Fibroblast of peridontal ligament (primary cell): ENCODE measurements around the gene SHISA5.
A peak's percentile ranks its signal among the peaks of the same experiment; 100 is the strongest.

ENCODE experiments used
- DNase-seq: peaks from one replicate; pipeline ENCODE4 v3.0.0-alpha.2; 2010; ENCODE audit errors: extremely low read depth

SHISA5 gene

DNA sequence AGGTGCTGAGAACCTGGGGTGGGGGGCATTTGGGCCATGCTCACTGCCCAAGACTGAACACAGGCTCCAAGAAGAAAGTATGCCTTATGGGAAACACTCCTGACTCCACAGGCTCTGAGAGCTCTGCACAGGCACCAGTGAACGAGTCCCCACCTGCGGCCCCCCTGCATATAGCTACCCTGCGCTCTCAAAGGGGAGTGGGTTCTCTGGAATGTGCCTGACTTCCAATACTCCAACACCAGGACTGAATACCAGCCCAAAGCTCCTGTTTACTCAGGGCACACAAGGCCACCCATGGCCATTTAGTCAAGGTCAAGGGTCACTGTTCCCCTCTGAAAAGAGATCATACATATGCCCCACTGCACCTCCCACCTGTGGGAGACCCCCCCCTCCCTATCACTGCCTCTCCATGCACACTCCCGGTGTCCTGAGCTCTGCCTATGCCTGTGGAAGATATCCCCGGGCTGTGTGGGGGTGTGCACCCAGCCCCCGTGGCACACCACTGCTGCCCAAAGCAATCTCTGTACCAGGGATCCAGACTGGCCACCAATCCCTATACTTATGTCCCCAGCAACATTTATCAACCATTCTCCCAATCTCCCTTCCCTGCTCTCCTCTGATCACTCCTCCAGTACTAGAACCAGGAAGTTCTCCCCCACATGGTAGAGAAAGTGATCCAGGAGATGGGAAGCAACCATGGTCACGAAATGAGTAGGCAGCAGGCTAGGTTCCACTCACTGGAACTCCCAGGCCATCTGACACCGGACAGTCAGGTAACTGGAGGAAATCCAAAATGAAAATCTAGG is 72.5 kb downstream of the SHISA5 start:
- DNase-seq, result no peak

DNA sequence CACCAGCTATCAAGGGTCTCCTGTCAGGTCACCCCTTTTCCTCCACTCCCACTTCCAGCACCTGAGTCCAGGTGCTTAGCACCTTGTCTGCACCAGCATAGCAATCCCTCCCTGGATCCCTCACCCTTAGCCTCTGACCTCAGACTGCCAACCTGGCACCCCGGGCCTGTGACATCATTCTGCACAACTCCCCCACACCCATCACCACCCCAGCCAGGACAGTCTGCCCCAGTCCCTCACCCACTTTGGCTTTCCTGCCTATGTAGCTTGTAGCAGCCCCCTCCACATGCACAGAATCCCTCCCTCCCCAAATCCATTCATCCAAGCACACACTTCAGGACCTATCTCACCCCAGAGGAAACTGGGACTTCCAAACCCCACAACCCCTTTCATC is 73.3 kb downstream of the SHISA5 start:
- no peak for DNase-seq

DNA sequence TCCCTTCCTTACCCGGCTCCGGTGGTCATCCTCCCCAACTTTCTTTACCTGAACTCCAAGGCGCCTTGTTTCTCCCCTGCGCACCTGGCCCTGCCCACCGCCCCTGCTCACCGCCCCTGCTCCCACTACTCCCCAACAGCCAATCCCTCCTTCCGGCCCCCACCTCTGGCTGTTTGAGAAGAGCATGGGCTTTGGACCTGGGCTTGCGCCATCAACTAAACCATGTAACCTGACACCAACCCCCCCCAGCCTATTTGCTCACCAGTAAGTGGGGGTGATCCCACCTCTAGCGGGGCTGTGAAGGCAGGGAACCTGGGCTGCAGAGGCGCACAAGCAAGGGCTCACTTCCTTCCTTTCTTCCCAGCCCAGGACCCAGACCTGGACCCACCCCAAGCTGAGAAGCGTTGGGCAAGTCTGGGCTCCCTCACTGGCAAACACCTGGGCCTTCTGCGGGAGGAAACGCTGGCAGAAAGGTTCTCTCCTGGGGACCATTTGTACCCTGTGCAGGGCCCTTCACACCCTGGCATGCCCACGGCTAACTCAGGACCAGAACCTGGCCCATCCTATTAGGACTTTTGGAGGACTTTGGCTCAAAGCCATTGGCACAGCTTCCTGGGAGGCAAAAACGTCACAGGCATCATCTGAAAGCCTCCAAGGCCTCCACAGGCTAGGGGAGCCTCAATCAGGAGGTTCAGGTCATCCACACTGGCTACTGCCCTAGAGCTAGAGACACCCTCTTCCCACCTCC is 73.8 kb downstream of the SHISA5 start, which contains the start of gene PLXNB1:
PLXNB1 (minus strand) TSS at position 127 of the 748 bp plus-strand sequence. CDS start 5,475 bp downstream, outside the sequence.
- DNase-seq, result peak; percentile 30

GRCh38 chr3:48429317-48429959 is 74.5 kb downstream of the SHISA5 start:
- DNase-seq, result peak; percentile 8

DNA sequence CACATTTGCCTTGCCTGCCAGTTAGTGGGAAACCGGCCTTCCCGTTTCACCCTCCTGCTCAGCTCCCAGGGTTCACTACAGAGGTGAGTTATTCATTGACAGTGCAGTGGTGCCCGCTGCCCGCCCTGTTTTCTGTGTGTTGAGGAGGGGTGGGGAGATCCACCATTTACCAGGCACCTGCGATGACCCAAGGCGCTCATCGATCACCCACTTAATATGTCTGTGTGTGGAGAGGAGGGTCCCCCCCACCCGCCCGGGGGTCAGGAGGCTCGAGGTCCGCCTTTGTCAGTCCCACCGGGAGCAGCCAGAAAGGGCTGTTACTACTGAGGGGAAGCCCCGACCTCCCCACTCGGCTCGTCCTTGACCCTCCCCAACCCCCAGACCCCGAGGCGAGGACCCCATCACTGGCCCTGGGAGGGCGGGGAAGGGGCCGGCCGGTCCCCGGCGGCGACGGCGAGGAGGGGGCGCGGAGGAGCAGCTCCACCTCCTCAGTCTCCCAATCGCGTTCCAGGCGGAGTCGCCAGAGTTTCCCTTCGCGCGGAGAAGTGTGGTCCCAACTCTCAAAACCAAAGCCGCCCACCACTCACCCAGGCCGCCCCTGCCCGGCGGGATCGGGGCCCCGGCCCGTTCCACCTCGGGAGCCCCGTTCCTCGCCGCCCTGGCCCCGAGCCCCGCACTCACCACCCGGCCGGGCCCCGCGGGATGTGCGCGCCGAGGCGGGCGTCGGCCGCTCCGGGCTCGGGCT is 75.2 kb downstream of the SHISA5 start:
- DNase-seq, result peak; percentile 18

GRCh38 chr3:48428088-48428571 is 75.8 kb downstream of the SHISA5 start:
- no peak for DNase-seq

DNA sequence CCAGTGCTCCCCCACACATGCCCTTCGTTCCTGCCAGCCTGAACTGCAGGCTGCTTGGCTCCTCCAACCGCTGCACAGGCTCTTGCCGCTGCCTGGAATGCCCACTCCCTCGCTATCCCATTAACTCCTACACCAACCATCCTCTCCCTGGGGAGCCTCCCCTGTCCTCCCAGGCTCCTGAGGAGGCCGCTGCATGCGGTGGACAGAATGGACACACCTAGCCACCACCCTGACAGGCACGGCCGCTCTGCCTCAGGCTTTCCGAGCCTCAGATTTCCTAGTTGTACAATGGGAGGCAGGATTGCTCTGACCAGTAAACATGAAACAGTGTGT is 76.4 kb downstream of the SHISA5 start:
- no peak for DNase-seq

GRCh38 chr3:48426944-48427629 is 76.9 kb downstream of the SHISA5 start:
- DNase-seq, result peak; percentile 70

GRCh38 chr3:48426401-48426909 is 77.5 kb downstream of the SHISA5 start:
- no peak for DNase-seq

DNA sequence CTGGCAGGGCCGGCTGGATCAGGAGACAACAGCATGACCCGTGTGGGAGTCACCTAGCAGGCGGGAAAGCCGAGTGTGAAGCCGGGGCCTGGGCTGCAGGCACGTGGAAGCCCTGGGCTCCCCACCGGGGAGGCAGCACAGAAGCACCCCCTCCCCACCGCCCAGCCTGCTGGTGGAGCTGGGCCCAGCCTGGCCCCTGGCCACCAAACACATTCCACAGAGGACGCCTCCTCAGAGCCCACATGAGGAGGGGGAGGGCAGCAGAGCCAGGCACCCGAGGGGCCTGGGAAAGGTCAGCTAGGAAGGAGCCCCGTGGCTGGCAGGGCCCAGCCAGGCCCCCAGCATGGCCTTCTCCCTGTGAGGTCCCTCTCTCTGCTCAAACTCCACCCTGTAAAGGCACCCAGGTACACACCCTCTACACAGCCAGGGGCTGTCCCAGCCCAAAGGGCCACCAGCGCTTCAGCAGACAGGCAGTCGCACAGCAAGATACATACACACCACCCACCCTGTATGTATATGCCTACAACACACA is 78.6 kb downstream of the SHISA5 start:
- no peak for DNase-seq

DNA sequence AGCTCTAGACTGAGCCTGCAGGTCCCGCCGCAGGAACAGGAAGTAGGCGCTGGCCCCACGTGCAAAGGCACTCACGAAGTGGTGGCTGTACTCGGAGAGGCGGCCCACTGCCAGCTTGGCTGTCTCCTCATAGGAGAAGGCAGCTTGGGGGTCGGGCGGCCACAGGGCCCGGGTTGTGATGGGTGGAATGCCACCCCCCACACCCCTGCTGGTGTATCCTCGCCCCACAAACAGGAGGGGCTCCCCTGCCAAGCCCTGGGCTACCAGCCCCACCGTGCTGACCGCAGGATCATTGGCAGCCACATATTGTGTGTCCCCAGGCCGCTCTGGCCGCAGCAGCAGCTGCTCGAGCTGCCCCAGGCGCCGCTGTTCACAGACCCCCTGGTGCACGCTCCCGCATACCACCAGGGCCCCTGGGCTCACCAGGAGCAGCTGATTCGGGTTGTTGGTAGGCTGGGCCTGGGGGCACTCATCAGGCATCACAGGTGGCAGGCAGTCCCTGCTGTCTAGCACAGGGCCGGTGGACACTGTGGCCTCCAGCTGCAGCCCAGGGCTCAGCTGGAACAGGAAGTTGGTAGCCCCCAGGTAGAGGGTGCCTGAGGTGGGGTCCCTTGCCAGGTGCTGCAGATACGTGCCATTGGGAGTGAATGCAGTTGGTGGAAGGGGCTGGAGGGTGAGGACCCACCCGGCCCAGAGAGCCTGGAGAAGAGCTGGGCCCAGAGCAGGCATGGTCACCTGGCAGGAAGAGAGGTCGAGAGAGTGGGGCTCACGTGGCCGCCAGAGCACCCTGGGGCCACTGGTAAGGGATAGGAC is 79.9 kb downstream of the SHISA5 start:
- DNase-seq, result no peak

DNA sequence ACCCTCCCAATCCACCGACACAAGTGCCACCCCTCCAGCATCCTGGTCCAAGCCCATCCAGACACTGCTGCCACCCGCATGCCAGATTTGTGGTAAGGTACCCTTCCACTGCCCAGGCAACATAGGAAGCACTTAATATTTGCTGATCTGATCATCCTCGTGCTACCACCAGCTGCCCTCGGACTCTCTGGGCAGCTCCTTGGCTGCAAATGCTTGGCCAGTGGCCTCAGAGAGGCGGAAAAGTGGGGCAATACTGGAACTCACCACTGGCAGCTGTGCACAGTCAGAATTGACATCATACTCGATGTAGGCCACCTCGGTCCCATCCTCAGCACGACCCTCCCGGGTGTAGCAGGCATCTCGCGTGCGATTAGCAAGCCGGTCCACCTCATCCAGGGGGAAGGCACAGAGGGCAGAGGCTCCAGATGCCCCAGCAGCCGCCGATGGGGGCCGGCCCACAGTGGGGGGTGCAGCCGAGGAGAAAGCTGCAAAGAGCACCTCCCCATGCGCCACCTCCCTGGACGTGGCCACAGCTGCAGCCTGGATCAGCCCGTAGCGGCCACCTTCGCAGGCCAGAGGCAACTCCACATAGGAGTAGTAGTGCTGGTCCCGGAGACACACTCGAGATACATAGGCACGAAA is 80.6 kb downstream of the SHISA5 start:
- no peak for DNase-seq

GRCh38 chr3:48422681-48423080 is 81.3 kb downstream of the SHISA5 start:
- no peak for DNase-seq

GRCh38 chr3:48422272-48422671 is 81.7 kb downstream of the SHISA5 start:
- no peak for DNase-seq

- no peak for DNase-seq
These were observed 83.4 kb downstream of the SHISA5 start for GRCh38 chr3:48420561-48420960.

DNA sequence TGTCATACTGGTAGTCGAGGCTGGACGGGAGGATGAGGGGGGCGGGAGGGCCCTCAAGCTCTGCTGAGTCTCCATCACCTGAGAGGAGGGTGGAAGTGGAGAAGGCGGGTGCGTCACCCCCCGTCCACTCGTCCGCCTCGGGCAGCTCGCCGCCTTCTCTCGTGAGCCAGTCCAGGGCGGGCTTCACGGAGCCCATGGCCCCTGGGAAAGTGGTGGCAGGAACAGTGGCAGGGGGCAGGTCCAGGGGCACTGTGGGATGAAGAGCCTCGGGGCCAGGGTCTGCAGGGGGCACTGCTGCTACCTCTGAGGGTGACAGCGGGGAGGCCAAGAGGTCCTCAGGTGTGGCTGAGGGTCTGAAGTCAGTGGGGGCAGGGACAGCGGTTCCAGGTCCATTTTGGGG is 84.4 kb downstream of the SHISA5 start:
- no peak for DNase-seq

DNA sequence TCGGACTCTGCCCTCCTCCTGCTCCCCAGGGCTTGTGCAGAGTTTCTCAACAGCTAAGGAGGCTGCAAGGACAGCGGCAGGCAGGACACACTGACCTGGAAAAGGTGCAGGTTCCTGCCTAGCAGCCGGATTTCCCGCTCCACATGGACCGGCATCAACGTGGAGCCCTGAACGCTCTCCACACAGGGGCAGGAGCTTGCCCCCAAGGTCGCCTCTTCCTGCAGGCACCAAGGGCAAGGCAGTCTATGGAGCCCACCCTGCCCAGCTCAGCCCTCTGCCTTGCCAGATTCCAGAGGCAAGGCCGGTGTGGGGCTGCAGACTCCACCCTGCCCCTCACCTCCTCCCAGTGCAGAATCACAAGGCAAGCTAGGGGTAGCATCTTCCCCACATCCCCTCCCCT is 84.8 kb downstream of the SHISA5 start:
- DNase-seq, result no peak

DNA sequence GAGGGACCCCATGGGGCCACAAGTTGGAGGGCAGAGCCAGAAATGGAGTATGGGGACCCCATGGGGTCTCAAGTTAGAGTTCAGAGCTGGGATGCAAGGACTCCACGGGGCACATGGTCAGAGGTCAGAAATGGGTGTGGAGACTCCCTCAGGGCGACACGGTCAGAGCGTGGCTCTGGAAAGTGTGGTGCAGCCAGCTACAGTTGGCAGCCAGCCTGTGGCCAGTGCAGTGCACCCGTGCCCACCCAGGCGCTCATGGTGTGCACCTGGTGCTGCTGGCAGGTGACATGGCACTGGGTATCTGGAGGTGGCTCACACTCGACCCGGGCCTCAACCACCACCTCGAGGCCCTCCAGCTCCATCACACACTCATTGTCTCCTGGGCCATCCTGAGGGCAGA is 85.3 kb downstream of the SHISA5 start:
- no peak for DNase-seq

DNA sequence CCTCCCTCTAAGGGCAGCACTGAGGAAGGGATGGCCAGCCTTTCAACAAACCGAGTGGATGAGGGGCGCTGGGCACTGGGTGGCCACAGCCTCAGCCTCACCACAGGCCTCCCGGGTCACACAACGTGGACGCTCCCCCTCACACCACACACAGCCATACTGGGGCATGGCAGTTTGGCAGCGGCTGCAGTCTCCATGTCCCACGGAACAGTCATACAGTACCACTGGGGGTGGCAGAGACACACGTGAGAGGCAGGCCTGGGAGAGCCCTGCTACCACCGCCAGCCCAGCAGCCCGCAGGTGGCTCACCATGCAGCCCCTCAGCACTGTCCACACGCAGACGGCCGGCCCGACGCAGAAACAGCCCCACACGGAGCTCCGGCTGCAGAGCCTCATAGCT is 85.8 kb downstream of the SHISA5 start:
- DNase-seq, result no peak
